HepG2 (cell line): ENCODE data around the gene PPP1R12A. TPM values are rescaled to one million over a fixed set of nuclear protein-coding genes. Genes with fewer than 3 reads are reported as not detected.
A peak's percentile ranks its signal among the peaks of the same experiment; 100 is the strongest.

Experiments
- CAMTA2 ChIP-seq: sonication (generic); formaldehyde crosslinking; IDR thresholded peaks from 2 replicates; pipeline ENCODE4 v1.4.0; 2020; ENCODE audit warnings: mild to moderate bottlenecking, missing genetic modification reagents, borderline replicate concordance
- CBX2 ChIP-seq, 2 experiments: fragments of 200-600 bp in 1 of 2; sonication (generic); formaldehyde crosslinking in 1 of 2; IDR thresholded peaks; 2 replicates each; pipeline versions ENCODE4 v1.7.0 to v1.8.1; 2018 to 2022; ENCODE audit warnings: low read depth in 2 of 2, low read length in 1 of 2, mild to moderate bottlenecking in 1 of 2, missing genetic modification reagents in 1 of 2
- KDM2A ChIP-seq: sonication (generic); formaldehyde crosslinking; IDR thresholded peaks from 2 replicates; pipeline ENCODE4 v1.4.0; 2020; ENCODE audit warnings: low read depth, missing genetic modification reagents, borderline replicate concordance
- NFIB ChIP-seq: sonication (generic); formaldehyde crosslinking; IDR thresholded peaks from 2 replicates; pipeline ENCODE4 v1.9.0; 2021; ENCODE audit warnings: missing genetic modification reagents, mild to moderate bottlenecking, borderline replicate concordance
- NR2F1 ChIP-seq, 2 experiments: fragments of 450-650 bp in 1 of 2; formaldehyde crosslinking in 1 of 2; IDR thresholded peaks; 2 replicates each; pipeline versions ENCODE4 v1.5.0 to v1.6.1; 2016 to 2020; ENCODE audit warnings: mild to moderate bottlenecking in 1 of 2, missing compliant biosample characterization in 1 of 2, missing genetic modification reagents in 1 of 2, moderate library complexity in 1 of 2
- SOX5 ChIP-seq: IDR thresholded peaks from 2 replicates; pipeline ENCODE4 v1.6.1; 2016; ENCODE audit warnings: borderline replicate concordance
- SOX6 ChIP-seq, 2 experiments: fragments of 450-650 bp in 1 of 2; sonication (generic) in 1 of 2; formaldehyde crosslinking in 1 of 2; IDR thresholded peaks; 2 replicates each; pipeline versions ENCODE4 v1.4.0 to v1.6.1; 2017 to 2020; ENCODE audit warnings: antibody characterized with exemption in 1 of 2, mild to moderate bottlenecking in 1 of 2, missing genetic modification reagents in 1 of 2
- ZIK1 ChIP-seq: sonication (generic); formaldehyde crosslinking; IDR thresholded peaks from 2 replicates; pipeline ENCODE4 v1.5.0; 2020; ENCODE audit warnings: mild to moderate bottlenecking, low read depth, missing genetic modification reagents, borderline replicate concordance
- ZNF501 ChIP-seq: sonication (generic); formaldehyde crosslinking; IDR thresholded peaks from 2 replicates; pipeline ENCODE4 v1.5.1; 2020; ENCODE audit warnings: mild to moderate bottlenecking, moderate library complexity, missing genetic modification reagents
- ZNF564 ChIP-seq: sonication (generic); formaldehyde crosslinking; IDR thresholded peaks from 2 replicates; pipeline ENCODE4 v1.8.1; 2023; ENCODE audit warnings: mild to moderate bottlenecking, missing genetic modification reagents
- ZNF773 ChIP-seq: sonication (generic); formaldehyde crosslinking; IDR thresholded peaks from 2 replicates; pipeline ENCODE4 v1.4.0; 2020; ENCODE audit warnings: missing genetic modification reagents, borderline replicate concordance
- polyA plus RNA-seq, 8 experiments: library from polyadenylated mRNA; depleted of rRNA in 3 of 8; stranded (reverse) in 7 of 8; unstranded in 1 of 8; fragments of >200 nt; fragmentation: Illumina TruSeq in 4 of 8; extraction: Trizol in 4 of 8; gene quantifications; 2 replicates each; pipeline versions ENCODE4 v1.2.1 to v1.2.3, GENCODE V29; 2011 to 2016; ENCODE audit warnings: low read depth in 4 of 8, missing spikeins in 1 of 8, mixed read lengths in 1 of 8; ENCODE audit not compliant: insufficient read depth in 1 of 8
- total RNA-seq, 5 experiments: library from RNA; depleted of rRNA; stranded (reverse); fragments of >200 nt; fragmentation: Illumina TruSeq; extraction: Trizol; gene quantifications; 2 replicates each; pipeline ENCODE4 v1.2.3, GENCODE V29; 2016; ENCODE audit warnings: low read depth in 1 of 5
- TF ChIP-seq, protein P1 (sequence below), 2 experiments: sonication (generic) in 1 of 2; formaldehyde crosslinking in 1 of 2; IDR thresholded peaks; 2 replicates each; pipeline versions ENCODE4 v1.6.1 to v1.9.0; 2014 to 2022; ENCODE audit warnings: antibody characterized with exemption in 1 of 2, borderline replicate concordance in 1 of 2, inconsistent platforms in 1 of 2, low read depth in 1 of 2, missing genetic modification reagents in 1 of 2
- TF ChIP-seq, protein P2 (sequence below), 2 experiments: fragments of 450-650 bp in 1 of 2; sonication (generic) in 1 of 2; formaldehyde crosslinking; IDR thresholded peaks; 2 replicates each; pipeline versions ENCODE4 v1.5.0 to v1.8.0; 2020 to 2022; ENCODE audit warnings: mild to moderate bottlenecking in 1 of 2, missing genetic modification reagents in 1 of 2
- TF ChIP-seq, protein P3 (sequence below): IDR thresholded peaks from 2 replicates; pipeline ENCODE4 v1.6.1; 2016; ENCODE audit warnings: mild to moderate bottlenecking, missing biosample characterization, missing genetic modification reagents
- TF ChIP-seq, protein P4 (sequence below): sonication (generic); formaldehyde crosslinking; IDR thresholded peaks from 2 replicates; pipeline ENCODE4 v1.4.0; 2020; ENCODE audit warnings: missing genetic modification reagents, borderline replicate concordance

PPP1R12A gene
- total and polyA plus RNA-seq, 2 of the 13 experiments (the other 11 are each of a cell fraction or from before 2014, with no cell fraction given): 23.8 to 50.0 TPM

- TF ChIP-seq ZIK1 (CRISPR knock-in tag) (no peak), ZNF501 (CRISPR knock-in tag) (no peak), NFIB (CRISPR knock-in tag) (no peak), KDM2A (no peak), NR2F1 (CRISPR knock-in tag; IDR thresholded peaks at IDR 0.05) (0 out of 4 replicates have a peak, but pooled peaks of 1 of the 2 experiments have one; percentile 14), ZNF773 (CRISPR knock-in tag) (no peak), CAMTA2 (CRISPR knock-in tag) (no peak), SOX6 (IDR thresholded peaks at IDR 0.05) (no peak), SOX6 (CRISPR knock-in tag; IDR thresholded peaks at IDR 0.05) (peak; percentile 48; the same call in 1 of the 2 replicates), SOX5 (0 out of 2 replicates have a peak, but pooled peaks have one; percentile 33), ZNF564 (CRISPR knock-in tag) (no peak), CBX2 (IDR thresholded peaks at IDR 0.05; ENCODE audit: low read depth, low read length) (no peak), CBX2 (CRISPR knock-in tag; IDR thresholded peaks at IDR 0.05; ENCODE audit: low read depth) (no peak)
- TF ChIP-seq, protein P1, sequence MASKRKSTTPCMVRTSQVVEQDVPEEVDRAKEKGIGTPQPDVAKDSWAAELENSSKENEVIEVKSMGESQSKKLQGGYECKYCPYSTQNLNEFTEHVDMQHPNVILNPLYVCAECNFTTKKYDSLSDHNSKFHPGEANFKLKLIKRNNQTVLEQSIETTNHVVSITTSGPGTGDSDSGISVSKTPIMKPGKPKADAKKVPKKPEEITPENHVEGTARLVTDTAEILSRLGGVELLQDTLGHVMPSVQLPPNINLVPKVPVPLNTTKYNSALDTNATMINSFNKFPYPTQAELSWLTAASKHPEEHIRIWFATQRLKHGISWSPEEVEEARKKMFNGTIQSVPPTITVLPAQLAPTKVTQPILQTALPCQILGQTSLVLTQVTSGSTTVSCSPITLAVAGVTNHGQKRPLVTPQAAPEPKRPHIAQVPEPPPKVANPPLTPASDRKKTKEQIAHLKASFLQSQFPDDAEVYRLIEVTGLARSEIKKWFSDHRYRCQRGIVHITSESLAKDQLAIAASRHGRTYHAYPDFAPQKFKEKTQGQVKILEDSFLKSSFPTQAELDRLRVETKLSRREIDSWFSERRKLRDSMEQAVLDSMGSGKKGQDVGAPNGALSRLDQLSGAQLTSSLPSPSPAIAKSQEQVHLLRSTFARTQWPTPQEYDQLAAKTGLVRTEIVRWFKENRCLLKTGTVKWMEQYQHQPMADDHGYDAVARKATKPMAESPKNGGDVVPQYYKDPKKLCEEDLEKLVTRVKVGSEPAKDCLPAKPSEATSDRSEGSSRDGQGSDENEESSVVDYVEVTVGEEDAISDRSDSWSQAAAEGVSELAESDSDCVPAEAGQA (IDR thresholded peaks at IDR 0.05; ENCODE audit: low read depth): no peak
- TF ChIP-seq, protein P1 (CRISPR knock-in tag; IDR thresholded peaks at IDR 0.05; ENCODE audit: borderline replicate concordance): no peak
- TF ChIP-seq, protein P2, sequence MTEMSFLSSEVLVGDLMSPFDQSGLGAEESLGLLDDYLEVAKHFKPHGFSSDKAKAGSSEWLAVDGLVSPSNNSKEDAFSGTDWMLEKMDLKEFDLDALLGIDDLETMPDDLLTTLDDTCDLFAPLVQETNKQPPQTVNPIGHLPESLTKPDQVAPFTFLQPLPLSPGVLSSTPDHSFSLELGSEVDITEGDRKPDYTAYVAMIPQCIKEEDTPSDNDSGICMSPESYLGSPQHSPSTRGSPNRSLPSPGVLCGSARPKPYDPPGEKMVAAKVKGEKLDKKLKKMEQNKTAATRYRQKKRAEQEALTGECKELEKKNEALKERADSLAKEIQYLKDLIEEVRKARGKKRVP (CRISPR knock-in tag; IDR thresholded peaks at IDR 0.05): no peak
- TF ChIP-seq, protein P3, sequence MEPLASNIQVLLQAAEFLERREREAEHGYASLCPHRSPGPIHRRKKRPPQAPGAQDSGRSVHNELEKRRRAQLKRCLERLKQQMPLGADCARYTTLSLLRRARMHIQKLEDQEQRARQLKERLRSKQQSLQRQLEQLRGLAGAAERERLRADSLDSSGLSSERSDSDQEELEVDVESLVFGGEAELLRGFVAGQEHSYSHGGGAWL (CRISPR knock-in tag): no peak
- TF ChIP-seq, protein P4, sequence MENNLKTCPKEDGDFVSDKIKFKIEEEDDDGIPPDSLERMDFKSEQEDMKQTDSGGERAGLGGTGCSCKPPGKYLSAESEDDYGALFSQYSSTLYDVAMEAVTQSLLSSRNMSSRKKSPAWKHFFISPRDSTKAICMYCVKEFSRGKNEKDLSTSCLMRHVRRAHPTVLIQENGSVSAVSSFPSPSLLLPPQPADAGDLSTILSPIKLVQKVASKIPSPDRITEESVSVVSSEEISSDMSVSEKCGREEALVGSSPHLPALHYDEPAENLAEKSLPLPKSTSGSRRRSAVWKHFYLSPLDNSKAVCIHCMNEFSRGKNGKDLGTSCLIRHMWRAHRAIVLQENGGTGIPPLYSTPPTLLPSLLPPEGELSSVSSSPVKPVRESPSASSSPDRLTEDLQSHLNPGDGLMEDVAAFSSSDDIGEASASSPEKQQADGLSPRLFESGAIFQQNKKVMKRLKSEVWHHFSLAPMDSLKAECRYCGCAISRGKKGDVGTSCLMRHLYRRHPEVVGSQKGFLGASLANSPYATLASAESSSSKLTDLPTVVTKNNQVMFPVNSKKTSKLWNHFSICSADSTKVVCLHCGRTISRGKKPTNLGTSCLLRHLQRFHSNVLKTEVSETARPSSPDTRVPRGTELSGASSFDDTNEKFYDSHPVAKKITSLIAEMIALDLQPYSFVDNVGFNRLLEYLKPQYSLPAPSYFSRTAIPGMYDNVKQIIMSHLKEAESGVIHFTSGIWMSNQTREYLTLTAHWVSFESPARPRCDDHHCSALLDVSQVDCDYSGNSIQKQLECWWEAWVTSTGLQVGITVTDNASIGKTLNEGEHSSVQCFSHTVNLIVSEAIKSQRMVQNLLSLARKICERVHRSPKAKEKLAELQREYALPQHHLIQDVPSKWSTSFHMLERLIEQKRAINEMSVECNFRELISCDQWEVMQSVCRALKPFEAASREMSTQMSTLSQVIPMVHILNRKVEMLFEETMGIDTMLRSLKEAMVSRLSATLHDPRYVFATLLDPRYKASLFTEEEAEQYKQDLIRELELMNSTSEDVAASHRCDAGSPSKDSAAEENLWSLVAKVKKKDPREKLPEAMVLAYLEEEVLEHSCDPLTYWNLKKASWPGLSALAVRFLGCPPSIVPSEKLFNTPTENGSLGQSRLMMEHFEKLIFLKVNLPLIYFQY: no peak
These were observed 108.4 kb downstream of the PPP1R12A start (continued) for GRCh38 chr12:79826267-79827128.
